Vagina (tissue), 2 donors: ENCODE results near the gene KYNU.

Source experiments
- CTCF ChIP-seq, 3 experiments: fragments of 450-650 bp in 2 of 3; fragments of 200-600 bp in 1 of 3; sonication (generic) in 1 of 3; IDR thresholded peaks; one replicate each; pipeline ENCODE4 v1.5.1; 2017 to 2019; ENCODE audit warnings: antibody characterized with exemption in 3 of 3, mild to moderate bottlenecking in 2 of 3, moderate library complexity in 2 of 3
- POLR2A ChIP-seq, 2 donors: fragments of 450-650 bp; IDR thresholded peaks; one replicate each; pipeline ENCODE4 v1.6.1; 2017; ENCODE audit warnings: antibody characterized with exemption in 2 of 2, mild to moderate bottlenecking in 2 of 2, moderate library complexity in 2 of 2

DNA sequence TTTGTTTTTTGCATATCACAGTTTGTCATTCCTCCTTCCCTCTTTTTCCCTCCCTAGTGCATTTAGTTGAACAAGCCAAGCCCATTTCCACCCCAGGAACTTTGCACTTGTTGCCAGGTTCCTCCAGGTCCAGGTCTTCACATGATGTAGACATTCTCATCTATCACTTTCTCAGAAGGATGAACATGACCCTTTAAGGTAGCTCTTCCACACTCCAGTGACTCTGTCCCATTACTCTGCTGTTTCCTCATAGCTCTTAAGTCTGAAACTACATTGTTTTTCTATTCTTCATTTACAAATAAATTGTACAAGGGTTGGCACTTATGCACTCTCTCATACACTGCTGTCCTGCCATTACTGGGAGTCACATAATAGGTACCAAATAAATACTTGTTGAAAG, 6.1 kb downstream of the KYNU start:
- TF ChIP-seq CTCF (IDR thresholded peaks at IDR 0.05) (no peak), POLR2A (IDR thresholded peaks at IDR 0.05) (no peak)
